Globus pallidus (tissue), 1 donor: ENCODE data around the gene UTP20.
A peak's percentile ranks its signal among the peaks of the same experiment; 100 is the strongest.

Experiments
- DNase-seq: peaks from one replicate; pipeline ENCODE4 v3.0.0-alpha.2; 2015; ENCODE audit warnings: low spot score

Gene UTP20

DNA sequence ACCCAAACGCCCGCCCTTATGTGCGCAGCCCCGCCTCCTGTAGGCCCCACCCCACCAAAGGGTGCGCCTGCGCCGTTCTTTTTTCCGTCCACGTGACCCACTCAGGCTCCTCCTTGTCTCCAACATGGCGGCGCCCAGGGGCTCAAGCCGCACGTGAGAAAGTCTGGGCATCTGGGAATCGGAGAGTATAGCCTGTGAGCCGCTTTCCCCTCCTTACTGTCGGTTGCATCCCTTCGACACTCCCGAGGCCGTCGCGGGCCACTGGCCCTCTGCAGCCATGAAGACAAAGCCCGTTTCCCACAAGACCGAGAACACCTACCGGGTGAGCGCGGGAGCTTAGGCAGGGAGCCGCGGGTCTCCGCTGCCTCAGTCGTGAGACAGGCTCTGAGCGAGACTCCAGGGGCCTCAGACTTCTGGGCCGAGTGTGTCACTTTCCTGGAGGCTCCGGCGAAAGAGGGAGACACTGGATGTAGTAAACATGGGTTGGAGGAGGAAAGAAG, at the start of gene UTP20:
Gene UTP20 (plus strand): TSS at position 100 of the 500 bp plus-strand sequence. CDS start 178 bp downstream, at position 278.
- peak; percentile 91 for DNase-seq

DNA sequence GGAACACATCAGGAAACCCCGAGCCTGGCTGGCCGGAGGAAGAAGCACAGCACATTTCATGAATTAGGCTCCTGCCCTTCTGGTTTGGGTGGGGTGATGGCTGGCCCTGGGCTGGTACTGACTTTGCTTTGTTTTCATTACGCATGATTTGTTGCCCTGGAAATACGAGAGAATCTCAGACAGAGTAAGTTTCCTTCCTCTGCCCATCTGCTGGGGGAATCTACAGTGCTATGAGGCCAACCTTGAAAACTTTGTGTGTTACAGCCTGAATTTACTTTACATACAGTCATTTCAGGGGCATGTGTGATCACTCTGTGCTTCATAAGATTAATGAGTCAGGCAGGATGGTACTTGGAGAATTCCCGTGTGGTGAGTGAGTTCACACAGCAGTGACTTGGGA, 49.4 kb upstream of the UTP20 start:
- no peak for DNase-seq

DNA sequence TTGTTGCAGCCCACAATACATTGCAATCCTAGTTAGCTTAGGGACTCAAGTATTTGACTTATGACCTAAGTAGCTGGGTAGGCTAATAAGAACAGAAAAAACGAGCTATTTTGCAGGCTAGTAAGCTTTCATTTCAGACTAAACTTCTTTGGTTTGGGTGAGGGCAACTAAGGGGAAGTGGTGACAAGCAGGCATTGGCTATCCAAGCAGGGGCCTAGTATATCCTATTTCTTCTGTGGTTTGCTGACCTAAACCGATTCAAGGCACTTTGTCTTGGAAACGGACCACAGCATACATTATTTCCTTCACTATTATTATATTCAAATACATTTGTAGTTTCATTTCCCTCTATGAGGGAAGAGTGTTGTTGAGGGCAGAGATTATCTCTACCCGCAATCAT, 48.3 kb upstream of the UTP20 start:
- no peak for DNase-seq

DNA sequence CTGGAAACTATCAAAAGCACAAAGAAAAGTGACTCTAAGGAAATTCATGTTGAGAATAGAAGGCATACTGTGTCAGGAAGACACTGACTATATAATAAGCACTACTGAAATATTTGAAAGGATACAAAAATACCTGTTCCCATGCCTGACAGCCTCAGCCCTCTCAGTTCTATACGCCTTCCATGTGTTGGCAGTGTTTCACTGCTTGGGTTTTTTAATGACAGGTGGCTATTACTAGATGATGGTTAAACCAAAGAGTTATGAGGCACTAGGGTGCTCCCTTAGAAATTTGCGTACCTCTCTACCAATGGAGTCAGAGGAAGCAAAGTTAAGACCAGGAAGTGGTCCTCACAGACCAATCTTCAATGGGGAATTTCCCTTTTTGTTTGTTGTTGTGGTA, 44.2 kb upstream of the UTP20 start:
- no peak for DNase-seq

DNA sequence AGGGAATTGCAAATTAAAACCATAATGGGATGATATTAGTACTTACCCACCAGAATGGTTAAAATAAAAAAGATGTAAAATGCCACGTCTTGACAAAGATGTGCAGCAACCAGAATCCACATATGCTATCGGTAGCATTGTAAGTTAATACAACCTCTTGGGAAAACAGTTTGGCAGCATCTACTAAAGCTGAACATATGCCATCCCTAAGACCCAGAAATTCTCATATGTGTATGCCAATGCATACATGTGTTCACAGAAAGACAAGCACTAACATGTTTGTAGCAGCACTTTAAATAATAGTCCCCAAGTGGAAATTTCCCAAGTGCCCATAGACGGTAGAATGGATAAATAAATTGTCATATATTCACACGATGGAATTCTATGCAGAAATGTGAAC, 41.6 kb upstream of the UTP20 start:
- no peak for DNase-seq

DNA sequence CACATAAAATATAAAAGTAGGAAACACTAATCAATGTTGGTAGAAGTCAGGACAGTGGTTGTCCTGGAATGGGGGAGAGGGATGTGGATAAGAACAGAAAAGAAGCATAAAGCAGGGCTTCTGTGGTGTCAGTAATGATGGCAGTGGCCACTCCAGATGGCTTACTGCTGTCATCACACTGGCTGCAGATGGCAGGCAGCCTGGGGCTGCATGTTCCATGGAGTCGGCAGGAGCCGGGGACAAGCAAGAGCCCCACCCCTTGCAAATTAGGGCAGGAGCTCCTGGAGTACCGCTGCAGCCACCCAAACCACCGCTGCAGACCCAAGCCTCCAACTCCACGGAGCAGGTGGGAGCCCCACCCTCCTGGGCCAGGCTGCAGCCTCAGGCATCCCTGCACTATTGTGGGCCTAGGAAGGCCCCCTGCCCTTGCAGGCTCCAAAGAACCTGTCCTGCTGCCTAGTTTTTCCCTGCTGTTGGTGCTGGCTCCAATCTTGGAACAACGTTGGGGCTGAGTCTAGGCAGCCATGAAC, 41.0 kb upstream of the UTP20 start:
- DNase-seq = no peak

DNA sequence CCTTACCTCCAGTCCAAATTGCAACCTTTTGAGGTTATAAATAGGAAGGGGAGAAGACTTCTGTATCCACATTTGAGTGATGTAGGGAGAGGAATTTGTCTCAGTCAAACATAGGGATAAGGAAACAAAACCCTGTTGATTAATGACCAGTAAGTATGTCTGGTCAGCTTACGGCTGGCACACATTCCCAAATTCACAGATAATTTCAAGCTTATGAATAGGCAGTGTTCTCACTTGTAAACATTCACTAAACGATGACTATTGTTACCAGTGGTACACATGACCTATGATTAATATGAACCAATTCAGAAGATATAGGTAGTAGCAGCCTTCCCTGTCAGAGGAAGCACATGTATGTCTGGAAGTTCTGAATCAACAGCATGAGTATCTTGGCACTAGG, 36.8 kb upstream of the UTP20 start:
- DNase-seq = no peak

DNA sequence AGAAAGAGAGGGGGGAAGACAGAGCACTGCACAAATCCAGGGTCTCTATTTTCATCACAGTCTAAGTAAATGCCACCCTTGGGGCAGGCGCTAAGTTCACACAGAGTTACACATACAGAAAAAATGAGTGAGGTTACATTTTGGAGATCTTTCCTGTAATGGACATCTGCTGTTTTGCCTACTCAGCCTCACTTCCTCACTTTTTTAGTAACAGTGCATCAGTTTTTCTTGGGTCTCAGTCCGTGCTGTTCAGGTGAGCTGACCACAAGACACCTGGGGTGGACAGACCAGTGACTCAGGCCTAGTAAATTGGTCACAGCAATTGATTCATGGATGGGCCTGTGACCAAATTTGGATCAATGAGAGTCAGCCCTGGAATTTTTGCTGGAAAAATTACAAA, 36.3 kb upstream of the UTP20 start:
- no peak for DNase-seq

DNA sequence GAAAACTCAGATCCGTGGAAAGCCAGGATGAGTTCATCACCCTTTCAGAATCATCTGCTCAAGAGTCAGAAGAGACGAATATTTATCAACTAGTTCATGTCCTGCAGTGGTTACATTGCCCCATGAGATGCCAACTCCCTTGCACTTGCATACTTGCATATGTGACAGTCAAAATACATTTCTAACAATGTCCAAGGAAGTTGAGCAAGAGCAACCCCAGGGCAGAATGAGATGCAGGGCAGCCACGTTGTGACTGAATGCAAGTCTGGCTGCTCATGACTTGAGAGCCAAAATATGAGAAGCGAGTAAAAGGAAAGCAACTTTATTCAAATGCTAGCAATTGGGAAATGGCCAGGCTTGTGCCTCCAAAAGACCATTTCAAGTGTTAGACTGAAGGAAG, 23.6 kb upstream of the UTP20 start:
- no peak for DNase-seq

DNA sequence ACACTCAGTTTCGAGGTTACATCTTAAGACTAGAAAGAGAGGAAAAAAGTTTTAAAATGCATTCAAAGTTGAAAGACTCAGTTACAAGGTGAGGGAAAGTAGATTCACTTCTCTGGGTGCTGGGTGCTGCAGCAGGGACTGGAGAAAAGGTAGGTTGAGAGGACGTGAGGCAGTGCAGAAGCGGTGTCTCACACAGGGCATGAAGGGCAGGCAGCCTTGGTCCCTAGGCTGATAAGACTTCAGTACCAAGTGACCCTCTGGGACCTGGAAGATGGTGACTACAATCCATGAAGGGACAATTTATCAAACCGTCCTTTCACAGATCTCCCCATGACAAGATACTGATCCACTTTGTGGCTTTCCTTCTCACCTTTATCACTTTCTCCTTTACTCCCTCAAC, 22.5 kb upstream of the UTP20 start:
- DNase-seq = no peak

DNA sequence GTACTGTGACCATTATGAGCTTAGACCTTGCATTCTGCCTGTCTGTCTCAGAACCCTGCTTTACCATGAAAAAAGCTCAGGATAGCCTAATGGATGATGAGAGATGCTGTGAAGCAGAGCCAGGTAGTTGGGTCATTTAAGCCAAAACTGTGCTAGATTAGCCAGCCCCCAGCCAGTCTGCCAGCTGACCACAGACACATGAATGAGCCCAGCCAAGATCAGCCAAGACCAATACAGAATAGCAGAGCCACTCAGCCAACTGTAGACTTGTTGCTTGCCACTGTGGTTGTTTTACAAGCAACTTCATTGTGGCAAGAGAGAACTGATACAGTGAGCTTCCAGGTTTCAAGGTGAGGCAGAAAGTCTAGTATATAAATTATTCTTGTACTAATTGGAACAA, 12.8 kb upstream of the UTP20 start:
- no peak for DNase-seq

DNA sequence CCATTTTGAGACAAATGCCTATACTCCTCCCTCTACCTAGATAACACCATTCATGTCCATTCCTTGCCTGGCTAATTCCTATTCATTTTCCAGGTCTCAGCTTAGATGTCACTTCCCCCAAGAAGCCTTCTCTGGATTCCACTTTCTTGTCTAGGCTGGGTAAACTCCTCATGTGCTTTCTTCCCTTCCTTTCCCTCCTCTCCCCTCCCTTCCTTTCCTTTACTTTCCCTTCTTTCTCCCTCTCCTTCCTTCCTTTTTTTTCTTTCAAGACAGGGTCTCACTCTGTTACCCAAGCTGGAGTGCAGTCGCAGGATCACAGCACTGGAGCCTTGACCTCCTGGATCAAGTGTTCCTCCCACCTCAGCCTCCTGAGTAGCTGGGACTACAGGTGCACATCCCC, 3.5 kb upstream of the UTP20 start:
- DNase-seq = no peak

DNA sequence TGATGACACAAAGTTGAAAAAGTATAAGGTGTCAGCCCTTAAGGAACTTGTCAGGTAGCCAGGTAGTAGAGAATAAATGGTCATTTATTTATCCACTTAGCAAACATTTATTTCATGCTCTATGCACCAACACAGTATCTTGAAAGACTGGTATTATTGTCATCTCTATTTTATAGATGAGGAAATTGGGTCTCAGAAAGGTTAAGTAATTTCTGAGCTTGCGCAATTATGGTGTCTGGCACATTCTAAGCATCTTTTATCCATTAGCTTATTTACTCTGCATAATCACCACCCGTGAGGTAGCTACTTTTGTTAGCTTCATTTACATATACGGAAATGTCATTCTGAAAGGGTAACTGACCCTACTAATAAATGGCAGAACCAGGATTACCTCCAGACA, 2.5 kb upstream of the UTP20 start:
- no peak for DNase-seq

DNA sequence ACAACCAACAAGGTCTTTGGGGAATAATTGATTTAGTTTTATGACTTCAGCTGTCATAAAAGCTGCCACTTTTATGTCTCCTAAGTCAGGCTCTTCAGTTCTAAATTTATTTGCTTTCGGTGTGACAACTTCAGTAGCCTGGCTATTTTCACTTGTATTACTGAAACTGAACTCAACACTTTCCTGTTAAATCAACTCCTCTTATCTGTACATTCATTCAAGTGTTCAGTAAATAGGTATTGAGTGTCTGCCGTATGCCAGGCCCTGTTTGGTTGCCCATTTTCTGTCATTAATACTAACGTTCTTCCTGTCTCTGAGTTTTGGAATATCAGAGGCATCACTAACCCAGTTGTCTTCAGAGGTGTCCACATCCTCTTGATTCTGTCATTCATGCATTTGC, 7.5 kb downstream of the UTP20 start:
- no peak for DNase-seq

DNA sequence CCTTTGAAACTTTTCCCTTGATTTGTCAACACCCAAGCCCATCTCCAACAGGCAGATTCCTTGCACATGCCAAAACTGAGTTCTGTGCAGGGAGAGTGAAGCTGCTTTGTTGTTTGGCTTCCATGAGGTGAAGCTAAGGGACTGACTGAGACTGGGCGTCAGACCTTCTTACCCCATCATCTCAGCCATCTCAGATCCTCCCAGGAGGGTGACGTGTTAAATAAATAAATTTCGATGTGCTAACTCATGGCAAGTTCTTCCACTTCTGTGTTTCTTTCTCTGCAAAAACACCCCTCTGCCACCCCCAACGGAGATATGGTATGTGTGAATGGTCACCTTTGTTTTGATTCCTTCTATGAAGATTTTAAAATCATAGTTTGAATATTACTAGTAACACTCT, 17.8 kb downstream of the UTP20 start:
- no peak for DNase-seq

DNA sequence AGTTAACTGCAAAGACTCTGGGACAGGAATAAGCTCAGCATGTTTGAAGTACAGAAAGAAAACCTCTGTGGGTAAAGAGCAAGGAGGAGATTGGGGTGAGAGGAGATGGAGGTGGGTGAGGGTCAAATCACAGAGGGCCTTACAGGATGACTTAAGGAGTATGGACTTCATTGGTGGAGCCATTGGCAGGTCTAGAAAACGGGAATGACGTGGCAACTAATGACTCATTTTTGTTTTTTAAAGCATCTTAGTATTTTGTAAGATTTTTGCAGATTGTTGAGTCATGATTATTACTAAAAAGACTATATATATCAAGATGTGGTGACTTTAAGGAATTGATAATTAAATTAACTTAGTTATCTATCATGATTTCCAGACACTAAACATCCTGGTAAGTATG, 18.5 kb downstream of the UTP20 start:
- DNase-seq = no peak

DNA sequence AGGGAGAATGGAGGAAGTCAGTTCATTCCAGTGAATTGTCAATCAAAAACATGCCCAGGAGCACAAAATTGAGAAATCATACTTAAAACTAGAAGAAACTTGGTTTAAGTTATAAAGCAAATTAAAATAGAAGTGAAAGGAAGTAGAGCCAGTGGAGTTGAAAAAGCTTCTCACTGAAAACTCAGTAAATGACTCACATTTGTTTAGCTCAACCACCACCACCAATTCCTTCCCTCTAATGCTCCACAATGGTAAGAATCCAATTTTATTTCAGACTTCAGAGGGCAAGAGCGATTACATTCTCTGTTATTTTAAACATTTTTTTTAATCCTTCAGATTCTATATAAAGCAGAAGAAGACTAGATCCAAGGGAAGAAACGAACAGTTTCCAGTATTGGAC, 19.4 kb downstream of the UTP20 start:
- peak; percentile 47 for DNase-seq

DNA sequence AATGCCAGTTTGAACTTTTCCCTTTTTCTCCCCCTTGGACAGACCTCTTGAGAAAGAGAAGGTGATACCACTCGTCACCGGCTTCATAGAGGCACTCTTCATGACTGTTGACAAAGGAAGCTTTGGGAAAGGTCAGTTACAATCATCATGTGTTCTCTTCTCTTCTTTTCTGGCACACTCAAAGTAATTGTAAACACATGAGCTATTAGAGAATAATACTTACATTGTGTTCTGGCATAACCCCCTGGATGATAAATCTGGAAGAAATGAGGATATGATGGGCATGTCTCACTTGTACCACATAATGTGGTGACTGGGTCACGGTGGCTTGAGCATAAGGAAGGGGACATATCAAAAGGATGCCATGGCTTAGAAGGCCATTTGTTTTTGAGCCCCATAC, 20.0 kb downstream of the UTP20 start:
- DNase-seq = peak; percentile 91

DNA sequence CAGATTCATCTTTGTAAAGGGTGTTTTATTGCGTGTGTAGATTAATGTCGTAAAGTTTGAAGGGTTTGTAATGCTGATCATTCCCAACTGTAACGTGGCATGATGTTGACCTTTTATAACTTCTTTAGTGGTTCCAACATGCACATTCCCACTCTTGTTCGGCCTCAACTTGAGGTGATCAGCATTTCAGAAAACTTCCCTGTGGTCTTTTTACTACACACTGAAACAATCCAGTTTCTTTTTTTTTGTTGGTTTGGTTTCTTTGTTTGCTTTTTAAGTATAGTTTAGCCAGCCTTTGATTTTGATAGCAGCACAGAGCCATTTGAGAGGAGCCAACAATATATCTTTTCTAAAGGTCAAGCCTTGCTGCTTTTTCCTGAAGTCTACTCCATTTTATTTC, 22.8 kb downstream of the UTP20 start:
- no peak for DNase-seq

DNA sequence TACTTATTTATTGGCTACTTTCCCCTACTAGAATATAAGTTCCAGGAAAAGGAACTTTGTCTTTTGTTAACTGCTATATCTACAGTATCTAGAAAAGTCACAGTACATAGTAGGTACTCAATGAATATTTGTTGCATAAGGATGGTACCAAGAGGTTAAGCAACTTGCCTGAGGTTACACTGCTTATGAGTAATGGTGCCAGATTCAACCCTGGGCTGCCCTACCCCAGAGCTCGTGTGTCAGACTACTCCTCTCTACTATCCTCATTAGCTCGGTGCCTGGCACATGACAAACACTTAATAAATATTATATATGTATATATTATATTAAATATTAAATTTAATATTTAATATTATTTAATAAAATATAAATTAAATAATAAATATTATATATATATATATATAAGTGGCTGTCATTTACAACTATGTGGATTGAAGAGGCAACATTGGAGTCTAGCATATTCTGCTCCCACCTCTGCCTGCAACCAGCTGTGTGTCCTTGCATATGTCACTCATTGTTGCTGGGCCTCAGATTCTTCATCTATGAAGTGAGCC, 25.4 kb downstream of the UTP20 start:
- no peak for DNase-seq

DNA sequence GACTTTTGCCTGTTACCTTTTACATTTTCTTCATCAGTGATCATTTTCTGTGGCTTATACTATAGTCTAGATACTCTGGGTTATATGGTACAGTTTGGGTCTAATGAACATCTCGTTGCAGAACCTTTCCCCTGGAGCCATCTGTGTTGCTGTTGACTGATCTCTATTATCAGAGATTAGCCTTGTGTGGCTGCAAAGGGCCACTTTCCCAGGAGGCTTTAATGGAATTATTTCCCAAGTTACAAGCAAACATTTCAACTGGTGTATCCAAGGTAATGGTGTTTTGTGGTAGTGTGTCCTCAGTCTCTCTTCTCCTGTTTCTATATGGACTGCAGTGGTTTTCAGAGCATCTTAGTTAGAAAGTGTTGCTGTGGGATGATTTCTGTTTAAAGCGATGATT, 25.9 kb downstream of the UTP20 start:
- DNase-seq = no peak

DNA sequence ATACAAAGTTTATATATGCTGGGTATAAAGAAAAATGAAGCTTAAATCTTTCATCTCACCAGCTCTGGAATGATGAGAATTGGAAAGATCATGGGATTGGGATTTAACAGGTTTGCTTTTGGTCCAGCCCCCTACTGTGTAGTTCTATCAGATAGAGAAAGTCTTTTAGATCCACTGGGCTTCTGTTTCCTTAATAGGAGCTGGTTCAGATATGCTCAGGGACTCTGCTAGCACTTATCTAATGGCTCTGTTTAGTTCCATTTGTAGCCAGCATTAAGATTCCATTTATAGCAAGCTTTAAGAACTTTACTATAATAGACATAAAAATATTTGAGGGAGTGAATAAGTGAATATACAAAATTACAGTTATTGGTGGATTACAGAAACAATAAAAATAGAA, 42.6 kb downstream of the UTP20 start:
- no peak for DNase-seq

DNA sequence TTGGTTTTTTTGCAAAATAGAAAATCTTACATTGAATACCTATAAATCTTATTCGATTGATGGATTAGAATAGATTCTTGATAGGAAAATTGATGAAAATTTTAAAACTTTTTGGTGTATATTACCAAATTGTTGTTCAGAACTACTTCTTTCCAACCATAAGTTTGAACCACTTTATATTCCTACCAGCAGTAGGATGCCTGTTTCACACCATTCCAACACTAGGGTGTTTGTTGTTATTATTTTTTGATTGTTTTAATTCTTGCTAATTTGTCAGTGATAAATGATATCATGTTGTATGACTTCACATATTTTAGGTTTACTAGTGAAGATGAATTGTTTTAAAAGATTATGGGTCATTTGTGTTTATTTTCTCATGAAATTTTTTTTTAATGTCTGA, 43.4 kb downstream of the UTP20 start:
- no peak for DNase-seq

DNA sequence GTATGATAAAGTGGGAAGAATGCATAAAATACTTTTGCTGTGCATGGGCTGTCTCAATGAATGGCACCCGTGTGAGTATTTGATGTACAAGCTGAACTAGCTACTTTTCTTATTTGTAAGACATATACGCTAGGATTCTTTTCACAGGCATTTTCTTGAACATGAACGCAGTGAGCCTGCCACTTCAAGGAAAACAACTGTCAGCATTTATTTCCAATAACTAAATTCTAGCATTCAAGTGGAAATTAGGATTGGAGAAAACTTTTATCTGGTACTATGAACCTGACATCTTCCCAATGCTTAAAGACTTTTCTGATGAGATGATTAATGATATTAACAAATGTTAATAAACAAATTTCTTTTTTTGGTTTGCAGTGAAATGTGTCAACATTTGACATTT, 45.7 kb downstream of the UTP20 start:
- DNase-seq = no peak

DNA sequence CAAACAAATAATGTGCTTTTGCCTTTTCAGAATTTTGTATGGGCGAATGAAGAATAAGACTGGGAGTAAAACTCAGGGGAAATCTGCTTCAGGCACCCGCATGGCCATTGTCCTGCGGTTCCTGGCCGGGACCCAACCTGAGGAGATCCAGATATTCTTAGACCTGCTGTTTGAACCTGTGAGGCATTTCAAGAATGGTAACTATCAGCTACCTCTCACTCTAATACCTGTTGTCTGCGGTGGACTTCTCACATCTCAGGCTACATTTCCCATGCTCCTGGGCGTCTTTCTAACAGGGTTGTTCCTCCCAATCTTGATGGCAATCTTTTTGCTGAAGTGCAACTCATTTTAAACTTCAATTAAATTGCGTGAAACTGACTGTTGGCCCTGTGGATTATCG, 47.1 kb downstream of the UTP20 start:
- no peak for DNase-seq
